ENCODE measurements around the gene FOXA1. TPM values are rescaled to one million over a fixed set of nuclear protein-coding genes. Genes with fewer than 3 reads are reported as not detected.

FOXA1 gene
- total RNA-seq, 1 experiment from 2014 or later, result not detected

DNA sequence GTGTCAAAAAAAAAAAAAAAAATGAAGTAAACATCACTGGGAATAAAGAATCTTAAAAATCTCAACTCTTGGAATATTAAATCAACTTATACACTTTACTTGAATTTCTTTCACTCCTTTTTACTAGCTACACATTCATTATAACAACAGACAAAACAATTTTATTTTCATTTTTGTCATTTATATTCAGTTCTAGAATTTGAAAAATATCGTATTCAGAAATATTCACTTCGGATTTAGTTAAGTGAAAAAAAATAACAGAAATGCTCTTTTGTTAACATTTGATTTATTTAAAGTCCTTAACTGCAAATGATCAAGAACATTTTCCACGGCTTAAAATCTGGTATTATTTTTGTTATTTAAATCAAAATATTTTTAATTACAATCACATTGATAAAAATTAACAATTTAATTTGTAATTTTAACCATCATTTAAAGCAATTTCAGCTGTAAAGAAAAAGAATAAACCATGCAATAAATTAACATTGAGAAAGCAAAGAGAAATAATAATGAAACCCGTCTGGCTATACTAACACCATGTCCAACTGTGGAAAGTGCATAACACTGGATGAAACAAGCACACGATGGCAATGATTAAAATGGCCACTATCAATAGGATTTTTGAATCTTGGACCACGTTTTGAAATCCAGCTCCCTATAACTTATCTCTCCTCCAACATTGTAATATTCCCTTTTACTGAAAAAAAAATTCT, 5.2 kb downstream of the FOXA1 start:
- DNase-seq (ENCODE audit: low read depth), result no peak

DNA sequence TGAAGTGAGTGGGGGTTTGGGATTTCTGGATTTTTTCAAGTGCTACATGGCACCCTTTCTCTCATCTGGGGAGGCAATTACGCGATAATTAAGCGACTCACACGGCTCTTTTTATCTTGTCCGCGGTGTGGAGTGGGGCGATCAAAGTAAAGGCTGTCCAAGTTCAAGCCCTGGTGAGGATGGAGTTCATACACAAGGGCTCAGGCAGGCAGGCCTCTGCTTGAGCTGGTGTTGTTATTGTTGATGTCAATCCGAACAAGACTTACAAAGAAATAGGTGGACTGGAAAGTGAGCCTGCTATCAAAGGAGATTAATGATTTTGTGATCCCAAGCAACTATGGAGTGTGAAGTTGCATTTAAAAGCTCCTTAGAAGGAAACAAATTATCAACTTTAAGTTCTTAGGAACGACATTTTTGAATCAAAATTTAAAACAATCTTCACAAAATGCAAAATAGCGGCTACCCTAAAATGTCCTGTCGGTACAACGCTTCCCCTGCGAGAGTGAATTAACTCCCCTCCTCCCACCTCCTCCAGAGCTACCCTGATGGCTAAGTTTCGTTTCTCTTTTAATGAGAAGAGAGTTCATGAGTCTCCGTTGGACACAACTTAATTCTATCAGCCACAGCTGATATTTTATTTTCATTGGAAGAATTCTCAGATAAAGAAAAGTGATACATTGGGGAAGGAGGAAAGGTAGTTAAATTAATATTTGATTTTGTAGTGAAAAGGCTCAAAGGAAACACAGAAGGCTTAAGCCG, 5.9 kb downstream of the FOXA1 start:
- no peak for DNase-seq (ENCODE audit: low read depth)

DNA sequence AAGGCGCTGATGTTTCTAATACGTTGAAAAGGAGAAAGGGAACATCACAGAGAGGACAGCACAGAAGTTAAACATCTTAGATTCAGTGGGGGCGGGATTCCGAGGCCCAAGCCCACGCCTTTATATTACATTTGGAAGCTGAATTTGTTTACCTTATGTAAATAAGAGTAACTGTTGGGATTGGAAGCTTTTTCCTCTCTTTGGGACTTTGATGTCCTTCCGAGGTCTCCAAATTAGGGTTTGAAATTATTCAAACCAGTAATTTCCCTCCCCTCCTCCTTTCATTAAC, 6.4 kb downstream of the FOXA1 start:
- DNase-seq (ENCODE audit: low read depth), result no peak

DNA sequence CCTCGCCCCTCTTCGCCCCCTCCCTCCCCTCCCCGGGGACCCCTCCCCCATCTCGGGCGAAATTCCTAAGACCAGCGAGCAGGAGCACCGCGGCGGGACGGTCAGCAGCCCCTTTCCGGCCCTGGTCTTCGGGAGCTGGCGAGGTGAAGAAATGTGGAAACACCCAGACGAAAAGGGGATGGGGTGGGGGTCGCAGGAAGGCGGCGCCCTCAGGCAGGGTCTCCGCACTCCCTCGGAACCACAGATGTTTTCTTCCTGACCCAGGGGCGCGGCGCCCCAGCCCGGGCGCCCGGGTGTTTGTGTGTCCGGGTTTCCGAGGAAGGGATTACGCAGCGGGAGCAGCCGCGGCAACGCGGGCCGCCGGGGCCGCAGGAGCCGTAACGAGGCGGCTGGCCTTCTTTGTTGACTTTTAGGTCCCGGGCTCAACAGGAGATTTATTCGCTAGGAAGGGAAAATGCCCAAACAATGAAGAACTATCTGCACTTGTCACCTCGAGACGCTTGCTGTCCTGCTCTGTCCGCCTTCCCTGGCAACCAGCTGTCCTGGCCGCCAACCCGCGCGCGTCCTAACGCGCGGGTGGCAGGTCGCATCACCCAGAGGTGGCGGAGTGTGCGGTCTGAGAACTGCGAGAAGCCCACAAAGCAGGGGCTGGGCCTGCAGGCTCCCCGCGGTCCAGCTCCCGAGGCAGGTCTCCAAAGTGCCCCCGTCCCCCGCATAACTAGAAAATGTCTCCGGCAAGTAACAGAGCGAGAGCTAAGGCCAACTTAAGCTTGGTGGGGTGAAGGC, 7.0 kb downstream of the FOXA1 start:
- DNase-seq (ENCODE audit: low read depth), result no peak

DNA sequence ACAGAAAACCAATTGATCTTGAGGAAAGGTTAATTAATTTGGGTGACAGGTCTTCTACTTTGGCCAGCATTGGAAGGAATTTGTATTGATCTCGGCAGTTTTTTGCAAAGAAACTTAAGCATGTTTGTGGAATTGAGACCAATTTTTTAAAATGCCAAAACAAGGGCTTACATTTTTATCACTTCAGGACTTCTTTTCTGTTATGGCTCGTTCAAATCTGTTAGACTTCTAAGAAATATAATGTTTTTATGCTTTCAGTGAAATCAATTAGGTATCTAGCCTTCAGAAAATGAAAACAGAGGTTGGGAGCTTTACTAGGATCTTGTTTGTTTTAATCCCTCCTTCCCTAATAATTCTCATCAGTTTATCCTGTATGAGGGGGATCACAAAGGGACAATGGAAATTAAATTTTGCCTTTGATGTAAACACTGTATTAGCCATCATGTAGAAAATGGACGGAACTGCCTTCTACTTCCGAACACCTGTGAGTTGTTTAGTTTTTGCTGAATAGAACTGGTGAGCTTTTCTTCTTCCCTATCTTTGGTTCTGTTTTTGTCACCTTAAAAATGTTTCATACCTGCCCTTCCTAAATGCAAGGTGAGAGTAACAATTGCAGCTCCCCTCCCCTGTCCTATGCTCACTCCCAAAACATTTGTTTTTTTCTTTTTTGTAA, 7.8 kb downstream of the FOXA1 start:
- no peak for DNase-seq (ENCODE audit: low read depth)

DNA sequence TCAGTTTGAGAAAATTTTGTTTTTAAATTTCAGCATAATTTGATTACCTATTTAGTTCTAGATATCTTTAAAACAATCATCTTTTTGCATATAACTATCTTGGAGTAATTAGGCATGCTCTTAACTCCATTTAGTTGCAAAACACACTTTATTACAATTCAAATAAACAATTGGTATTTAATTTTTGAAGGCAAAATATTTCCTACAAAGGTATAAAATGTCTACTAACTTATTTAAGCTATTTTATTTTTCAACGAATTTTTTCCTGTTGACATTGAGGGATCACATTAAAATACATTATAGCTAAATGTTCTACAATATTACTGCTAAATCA, 8.3 kb downstream of the FOXA1 start:
- no peak for DNase-seq (ENCODE audit: low read depth)

DNA sequence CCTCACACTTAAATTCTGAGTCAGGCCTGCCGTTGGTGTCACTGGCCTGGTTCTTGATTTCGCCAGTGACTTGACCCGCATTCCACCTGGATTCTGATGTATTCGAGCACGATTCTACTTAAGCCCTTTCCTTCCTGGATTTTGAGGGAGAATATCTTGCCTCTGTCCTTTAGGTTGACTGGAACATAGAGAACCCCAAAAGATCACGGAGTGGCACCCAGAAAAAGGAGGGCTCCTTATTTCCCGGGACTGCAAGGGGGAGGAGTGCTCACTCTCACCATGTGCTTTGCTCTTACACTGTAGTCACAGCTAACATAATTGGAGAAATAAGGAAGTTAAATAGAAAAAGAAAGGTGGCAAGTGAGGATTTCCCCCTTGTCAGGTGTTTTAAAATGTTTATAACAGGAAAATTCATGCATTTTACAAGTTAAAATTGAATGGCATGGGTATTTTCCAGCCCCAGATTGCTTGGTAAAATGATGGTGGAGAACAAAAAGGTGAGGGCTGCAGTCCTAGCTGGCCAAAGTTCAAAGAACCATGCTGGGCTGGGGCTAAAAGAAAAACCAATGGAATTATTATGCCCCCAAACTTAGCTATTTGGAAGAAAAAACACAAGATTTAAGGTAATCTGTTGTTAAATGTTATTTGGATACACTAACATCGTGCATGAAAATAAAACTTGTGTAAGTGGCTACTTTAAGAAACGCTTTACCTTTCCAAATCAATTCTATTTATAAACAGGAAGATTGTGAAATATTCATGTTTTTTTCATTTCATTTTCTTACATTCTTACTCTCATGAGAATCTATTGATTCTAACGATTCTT, 8.9 kb downstream of the FOXA1 start:
- DNase-seq (ENCODE audit: low read depth), result no peak

DNA sequence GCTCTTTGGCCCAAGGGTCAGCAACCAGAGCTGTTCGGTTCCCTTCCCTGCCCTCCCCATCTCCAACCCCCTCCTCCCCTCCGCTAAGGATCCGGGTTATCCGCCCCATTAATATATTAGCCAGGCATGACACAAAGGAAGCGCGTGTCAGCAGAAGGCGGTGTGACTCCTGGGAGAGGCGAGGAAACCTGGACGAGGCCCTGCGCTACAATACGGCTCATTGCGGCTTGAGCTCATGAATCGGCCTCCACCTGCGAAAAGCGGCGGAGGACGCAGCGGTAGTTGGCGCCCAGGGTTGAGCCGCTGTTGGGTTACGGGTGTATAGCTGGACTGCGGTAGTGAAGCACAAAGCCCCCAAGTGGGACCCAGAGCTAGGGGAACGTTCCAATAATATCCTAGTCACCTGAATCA, 9.9 kb downstream of the FOXA1 start:
- no peak for DNase-seq (ENCODE audit: low read depth)

DNA sequence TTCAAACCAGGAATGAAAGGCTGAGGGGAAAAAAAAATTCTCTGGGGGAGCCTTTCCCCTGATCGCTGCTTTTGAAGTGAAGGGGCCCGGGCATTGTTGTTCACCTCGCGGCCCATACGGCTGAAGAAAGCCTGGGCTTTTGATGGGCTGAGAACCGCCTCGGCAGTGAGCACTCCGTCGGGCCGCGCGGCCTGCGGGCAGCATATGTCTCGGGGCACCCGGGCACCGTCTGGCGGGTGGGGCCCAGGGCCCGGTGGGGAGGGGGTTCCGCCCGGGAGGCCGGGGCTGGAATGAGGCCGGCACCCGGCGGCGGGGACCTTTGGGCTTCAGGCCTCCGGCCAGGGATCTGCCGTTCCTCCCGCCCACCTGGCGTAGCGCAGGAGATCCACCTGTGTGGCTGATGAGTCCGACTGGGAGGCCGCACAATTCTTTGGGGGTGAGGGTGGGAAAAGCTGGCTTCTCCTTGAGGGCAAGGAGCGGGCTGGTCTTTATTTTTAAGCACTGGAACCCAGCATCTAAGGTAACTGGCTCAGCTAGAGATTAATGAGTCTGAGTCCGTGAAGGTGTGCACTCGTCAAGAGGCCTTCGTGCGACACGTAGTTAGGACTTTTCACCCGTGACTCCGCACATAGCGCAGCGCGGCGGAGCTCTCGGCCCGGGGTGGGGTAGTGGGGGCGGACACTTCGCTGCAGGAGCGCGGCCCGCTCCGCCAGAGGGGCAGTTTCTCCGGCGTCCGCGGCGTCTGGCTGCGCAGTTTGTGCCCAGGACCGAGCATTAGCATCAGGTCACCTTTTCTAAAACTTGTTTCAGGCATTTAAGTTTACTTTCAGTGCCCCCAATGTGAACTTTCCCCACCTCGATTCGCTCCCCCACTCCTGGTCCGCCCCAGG, 10.6 kb downstream of the FOXA1 start:
- no peak for DNase-seq (ENCODE audit: low read depth)

DNA sequence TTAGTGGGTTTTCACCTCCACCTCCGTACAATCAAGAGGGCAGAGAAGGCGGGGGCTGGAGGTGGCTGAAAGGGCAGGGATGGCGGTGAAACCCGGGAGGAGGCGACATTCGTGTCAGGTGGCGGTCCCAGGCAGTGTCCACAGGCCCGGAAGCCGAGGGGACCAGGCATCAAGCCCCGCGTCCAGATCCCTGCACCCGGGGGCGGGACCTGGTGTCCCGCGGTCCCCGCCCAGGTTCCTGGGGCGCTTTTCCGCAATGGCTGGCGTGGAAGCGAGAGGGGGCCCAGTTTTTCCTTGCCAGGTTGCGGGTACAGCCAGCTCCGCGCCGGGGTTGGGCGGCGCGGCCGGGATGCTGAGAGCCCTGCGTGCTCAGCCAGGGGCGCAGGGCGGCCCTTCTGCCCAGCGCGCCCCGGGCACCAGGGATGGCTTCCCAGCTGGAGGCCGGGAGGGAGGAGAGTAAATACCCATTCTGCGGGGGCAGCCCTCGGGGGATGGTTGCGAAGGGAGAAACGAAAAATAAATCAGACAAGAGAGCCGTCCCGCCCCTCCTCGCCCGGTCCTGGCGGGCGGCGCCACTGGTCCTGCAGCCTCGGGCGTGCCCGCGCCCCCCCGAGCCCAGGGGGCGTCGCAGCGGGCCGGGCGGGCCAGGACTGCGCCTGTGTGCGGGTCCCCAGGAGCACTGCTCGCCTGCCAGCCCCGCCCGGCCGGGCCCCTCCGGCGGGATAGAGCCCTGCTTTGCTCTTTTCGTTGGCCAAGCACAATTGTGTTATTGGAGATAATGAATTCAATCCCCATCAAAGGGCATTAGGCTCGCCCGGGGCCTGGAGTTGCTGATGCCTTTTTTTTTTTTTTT, 11.5 kb downstream of the FOXA1 start:
- DNase-seq (ENCODE audit: low read depth), result no peak

DNA sequence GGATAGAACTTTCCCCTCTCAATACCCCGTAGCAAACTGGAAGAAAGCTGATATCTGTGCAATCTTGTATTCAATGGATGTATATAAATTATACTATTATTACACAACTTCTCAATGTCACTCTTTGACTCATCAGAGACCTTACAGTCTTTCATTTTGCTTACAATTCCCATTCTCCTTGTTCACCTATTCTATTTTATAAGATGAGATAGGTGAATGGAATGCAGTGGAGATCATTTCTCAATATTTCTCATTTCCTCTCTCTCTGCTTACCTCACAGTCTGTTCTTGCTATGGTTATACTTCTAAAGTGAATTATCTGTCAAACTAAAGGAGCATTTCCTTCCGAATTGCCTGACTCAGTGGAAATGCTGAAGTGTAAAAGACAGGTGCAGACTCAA, 14.9 kb downstream of the FOXA1 start:
- DNase-seq (ENCODE audit: low read depth), result no peak

DNA sequence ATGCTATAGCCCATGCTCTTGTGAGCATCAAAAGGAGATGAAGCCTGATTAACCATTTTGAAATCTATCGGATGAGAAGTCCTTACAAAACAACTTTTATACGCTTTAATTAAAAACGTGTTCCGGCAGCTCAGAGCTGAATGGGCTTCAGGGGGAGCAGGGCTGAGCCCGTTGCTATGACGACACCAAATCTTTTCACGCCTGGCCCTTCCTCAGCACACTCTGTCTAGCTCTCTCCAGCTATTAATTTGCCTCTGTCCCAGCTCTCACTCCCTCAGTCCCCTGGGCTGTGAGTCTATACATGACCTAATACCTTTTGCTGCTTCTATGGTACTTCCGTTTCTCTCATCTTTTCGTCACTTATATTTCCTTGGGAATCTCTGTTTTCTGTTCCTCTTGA, 15.8 kb downstream of the FOXA1 start:
- DNase-seq (ENCODE audit: low read depth), result no peak

DNA sequence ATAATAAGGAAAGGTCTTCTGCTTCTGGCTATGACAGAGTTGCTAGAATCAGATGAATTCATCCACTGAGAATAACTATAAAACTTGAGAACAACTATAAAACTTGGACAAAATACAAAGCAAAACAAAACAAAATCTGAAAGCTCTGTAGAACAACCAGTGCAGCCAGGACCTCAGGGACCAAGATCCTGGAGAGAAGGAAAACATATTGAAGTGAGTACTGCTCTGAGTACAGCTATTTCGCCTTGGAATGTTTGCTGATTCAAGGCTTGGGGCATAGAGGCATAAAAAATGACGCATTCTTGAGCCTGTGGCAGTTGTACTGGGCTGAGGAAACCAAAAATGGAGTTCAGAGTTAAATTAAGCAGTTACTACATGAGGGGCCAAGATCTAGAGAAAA, 21.7 kb downstream of the FOXA1 start:
- DNase-seq (ENCODE audit: low read depth), result no peak

DNA sequence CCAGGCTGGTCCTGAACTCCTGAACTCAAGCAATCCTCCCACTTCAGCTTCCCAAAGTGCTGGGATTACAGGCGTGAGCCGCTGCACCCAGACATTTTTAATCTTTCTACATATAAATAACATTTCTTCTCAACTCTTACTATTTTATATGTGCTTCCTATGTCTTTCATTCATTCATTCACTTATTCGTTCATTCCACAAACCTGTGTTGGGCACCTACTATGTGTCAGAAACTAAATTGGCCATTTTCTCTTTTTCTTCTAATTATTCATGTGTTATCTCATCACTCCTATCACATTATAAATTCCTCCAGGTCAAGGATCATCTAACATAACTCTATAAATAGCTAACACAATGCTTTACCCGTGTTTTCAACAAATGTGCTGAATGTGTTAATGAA, 23.7 kb downstream of the FOXA1 start:
- DNase-seq (ENCODE audit: low read depth), result no peak

DNA sequence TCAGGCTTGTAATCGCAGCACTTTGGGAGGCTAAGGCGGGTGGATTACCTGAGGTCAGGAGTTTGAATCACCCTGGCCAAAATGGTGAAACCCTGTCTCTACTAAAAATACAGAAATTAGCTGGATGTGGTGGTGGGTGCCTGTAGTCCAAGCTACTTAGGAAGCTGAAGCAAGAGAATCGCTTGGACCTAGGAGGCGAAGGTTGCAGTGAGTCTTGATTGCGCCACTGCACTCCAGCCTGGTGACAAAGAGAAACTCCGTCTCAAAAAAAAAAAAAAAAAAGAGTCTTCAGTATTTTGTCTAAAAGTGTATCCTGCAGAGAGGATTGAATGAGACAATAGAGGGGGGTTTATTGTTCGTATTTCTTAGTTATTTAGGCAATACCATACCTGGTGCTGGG, 25.3 kb downstream of the FOXA1 start:
- DNase-seq (ENCODE audit: low read depth), result no peak

DNA sequence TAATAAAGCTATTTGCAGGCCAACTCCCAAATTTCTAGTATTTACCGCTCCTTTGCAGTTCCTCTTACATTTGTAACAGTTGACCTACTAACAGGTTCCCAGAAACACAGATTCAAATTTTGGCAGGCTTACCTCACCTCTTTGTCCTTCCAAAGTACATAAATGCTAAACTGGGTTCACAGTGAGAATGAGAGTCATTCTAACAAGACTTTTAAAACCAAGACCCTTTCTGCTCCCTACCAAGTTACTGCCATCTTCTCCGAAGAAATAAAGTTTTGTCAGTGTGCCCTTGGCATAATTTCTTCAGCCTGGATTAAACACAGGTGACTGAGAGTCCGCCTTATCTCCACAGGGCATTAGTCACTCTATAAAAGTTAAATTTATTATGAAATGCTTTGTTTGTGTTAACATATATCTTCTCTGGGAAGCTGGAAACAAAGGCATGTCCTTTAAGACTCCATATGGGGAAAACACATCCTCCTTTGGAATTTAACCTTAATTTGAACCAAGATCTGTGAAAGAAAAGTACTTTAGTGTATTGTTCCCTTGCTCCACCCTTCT, 28.2 kb downstream of the FOXA1 start:
- no peak for DNase-seq (ENCODE audit: low read depth)

DNA sequence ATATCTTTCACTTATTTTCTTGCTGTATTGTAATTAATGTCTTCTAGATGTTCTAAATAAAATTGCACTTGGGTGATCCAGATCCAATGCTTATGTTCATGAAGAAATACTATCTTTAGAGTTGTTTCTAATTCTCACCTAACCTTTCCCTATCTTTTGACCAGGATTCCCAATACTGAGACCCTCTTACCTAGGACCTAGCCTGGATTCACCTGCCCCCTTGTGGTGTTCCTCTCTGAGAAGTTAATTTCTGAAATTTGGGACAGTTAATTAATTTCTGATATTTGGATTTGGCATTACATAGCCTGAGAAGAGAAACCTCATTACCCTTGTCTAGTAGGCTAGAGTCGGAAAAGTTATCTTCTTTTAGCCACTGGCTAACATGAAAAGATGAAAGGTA, 29.5 kb downstream of the FOXA1 start:
- DNase-seq (ENCODE audit: low read depth), result no peak

DNA sequence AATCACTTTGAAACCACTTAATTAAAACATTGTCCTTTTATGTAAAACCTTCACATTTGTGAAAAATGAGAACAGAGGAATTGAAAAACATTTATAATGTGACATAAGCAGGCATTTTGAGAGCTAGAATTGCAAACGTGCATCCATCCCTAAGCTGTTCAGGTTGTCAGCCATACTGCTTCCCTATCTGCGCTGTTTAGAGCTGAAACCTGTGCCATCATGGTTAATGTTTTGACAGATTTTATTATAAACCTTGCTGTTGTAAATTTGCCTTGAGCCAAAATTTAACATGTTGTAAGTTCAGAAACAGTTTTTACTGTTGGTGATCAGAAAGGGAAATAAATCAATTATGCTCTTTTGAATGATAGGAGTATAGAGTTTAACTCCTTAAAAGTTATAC, 31.9 kb downstream of the FOXA1 start:
- no peak for DNase-seq (ENCODE audit: low read depth)

DNA sequence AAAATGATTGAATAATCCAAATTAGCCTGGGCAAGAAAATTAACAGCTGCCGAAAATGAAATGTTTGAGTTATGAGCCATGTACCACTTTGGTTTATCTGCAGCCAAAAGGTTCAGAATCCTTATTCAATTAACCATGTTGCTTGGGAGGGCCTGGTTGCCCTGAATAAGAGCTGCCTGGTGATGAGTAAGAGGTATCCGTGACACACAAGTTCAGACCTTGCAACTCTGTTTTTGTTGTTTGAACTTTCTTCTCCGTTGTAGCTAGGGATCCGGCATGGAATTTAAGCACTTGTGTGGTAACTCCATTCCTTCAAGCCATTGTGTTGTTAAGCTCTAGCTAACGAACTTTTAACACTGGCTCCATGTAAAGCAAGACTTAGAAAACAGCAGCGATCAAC, 35.7 kb downstream of the FOXA1 start:
- no peak for DNase-seq (ENCODE audit: low read depth)
